ENCODE results near the gene LDB2. TPM values are rescaled to one million over a fixed set of nuclear protein-coding genes. Genes with fewer than 3 reads are reported as not detected.
A peak's percentile ranks its signal among the peaks of the same experiment; 100 is the strongest.

The LDB2 gene
- total RNA-seq, 1 experiment from 2014 or later, result 94.0 TPM

DNA sequence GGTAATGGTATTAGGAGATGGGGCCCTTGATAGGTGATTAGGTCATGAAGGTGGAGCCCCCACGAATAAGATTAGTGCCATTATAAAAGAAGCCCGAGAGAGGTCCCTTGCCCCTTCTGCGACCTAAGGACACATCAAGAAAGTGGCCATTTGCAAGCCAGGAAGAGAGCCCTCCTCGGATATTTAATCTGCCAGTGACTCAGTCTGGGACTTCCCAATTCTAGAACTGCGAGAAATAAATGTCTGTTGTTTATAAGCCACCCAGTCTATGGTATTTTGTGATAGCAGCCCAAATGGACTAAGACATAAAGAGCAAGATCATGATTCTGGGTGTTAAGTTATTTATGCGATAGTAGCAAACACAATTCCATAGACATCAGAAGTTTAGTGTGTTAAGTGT is 192.2 kb downstream of the LDB2 start:
- Histone ChIP-seq H3K4me3 (ENCODE audit: insufficient read depth, low read depth, low read length) (no peak overlapping the region), H3K27me3 (ENCODE audit: control insufficient read depth, insufficient read depth, low read length) (no peaks in the 10 kb centered on the region), H3K36me3 (replicated peaks; ENCODE audit: control insufficient read depth, insufficient read depth, low read length) (no peaks in the 10 kb centered on the region)
- DNase-seq, result no peak

DNA sequence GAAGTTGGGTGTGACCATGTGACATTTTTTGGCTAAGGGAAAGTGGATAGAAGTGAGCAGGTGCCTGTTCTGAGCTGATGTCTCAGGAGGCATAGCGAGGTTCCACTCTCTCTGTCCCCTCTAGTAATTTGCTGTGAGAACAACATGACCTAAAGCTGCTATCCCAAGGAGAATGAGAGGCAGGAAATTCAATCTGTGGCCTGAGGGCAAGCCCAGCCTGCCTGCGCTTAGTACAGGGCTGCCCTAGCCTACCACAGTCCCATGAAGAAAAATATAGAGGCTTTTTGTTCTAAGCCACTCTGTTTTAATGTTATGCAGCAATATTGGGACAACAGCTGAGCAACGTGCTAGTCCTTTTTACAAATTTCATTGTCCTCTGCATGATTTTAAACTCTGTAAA is 193.1 kb downstream of the LDB2 start:
- Histone ChIP-seq H3K4me3 (ENCODE audit: insufficient read depth, low read depth, low read length) (no peak overlapping the region), H3K36me3 (replicated peaks; ENCODE audit: control insufficient read depth, insufficient read depth, low read length) (no peaks in the 10 kb centered on the region), H3K27me3 (ENCODE audit: control insufficient read depth, insufficient read depth, low read length) (no peaks in the 10 kb centered on the region)
- no peak for DNase-seq

DNA sequence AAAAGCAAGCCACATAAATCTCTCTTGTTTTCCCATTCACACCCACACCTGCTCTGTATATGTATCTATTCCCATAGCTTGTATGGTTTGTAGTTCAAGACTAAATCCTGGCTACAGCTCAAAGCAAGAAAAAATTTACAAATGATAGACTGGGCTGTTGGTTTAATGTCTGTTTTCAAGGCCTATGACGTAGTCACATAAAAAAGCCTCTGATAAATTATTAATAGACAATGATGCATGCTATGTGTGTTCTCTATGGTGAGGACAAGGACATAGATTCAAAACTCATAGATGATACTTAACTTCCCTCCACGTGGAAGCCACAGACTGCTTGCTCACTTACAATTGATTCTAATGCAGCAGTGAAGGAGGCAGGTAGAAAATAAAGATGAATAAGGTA is 194.0 kb downstream of the LDB2 start:
- no peak for DNase-seq
- no peak overlapping the region for H3K4me3 ChIP-seq (ENCODE audit: insufficient read depth, low read depth, low read length)
- H3K36me3 ChIP-seq (replicated peaks; ENCODE audit: control insufficient read depth, insufficient read depth, low read length), result no peaks in the 10 kb centered on the region
- no peaks in the 10 kb centered on the region for H3K27me3 ChIP-seq (ENCODE audit: control insufficient read depth, insufficient read depth, low read length)

- Histone ChIP-seq H3K4me3 (ENCODE audit: insufficient read depth, low read depth, low read length) (no peak overlapping the region), H3K36me3 (replicated peaks; ENCODE audit: control insufficient read depth, insufficient read depth, low read length) (0 out of 2 replicates have a peak, but pooled peaks cover 1% of the 10 kb centered on the region), H3K27me3 (ENCODE audit: control insufficient read depth, insufficient read depth, low read length) (no peaks in the 10 kb centered on the region)
- DNase-seq, result no peak
Observed at GRCh38 chr4:16695896-16696295, 202.5 kb downstream of the LDB2 start.

DNA sequence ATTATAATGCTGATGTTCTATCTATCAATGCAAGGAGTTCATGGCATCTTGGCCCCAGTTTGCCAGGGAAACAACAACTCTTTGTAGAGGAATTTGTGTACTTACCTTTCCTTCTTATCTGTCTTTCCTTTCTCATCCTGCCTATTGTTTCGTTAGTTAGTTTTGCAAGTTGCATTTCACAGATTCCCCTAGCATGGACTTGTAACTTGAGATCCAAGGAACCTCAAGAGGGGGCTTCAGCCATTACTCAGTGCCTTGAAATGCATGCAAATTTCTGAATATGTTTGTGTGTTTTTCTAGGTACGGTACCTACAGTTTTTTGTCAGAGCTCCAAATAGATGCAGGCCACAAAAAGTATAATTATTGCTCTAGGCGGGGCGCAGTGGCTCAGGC is 203.6 kb downstream of the LDB2 start:
- H3K27me3 ChIP-seq (ENCODE audit: control insufficient read depth, insufficient read depth, low read length), result no peaks in the 10 kb centered on the region
- no peak overlapping the region for H3K4me3 ChIP-seq (ENCODE audit: insufficient read depth, low read depth, low read length)
- no peak for DNase-seq
- H3K36me3 ChIP-seq (replicated peaks; ENCODE audit: control insufficient read depth, insufficient read depth, low read length), result 0 out of 2 replicates have a peak, but pooled peaks cover 1% of the 10 kb centered on the region

- DNase-seq, result no peak
- H3K4me3 ChIP-seq (ENCODE audit: insufficient read depth, low read depth, low read length), result no peak overlapping the region
- H3K36me3 ChIP-seq (replicated peaks; ENCODE audit: control insufficient read depth, insufficient read depth, low read length), result 0 out of 2 replicates have a peak, but pooled peaks cover 1% of the 10 kb centered on the region
- H3K27me3 ChIP-seq (ENCODE audit: control insufficient read depth, insufficient read depth, low read length), result no peaks in the 10 kb centered on the region
Observed at GRCh38 chr4:16694173-16694883, 204.1 kb downstream of the LDB2 start.

DNA sequence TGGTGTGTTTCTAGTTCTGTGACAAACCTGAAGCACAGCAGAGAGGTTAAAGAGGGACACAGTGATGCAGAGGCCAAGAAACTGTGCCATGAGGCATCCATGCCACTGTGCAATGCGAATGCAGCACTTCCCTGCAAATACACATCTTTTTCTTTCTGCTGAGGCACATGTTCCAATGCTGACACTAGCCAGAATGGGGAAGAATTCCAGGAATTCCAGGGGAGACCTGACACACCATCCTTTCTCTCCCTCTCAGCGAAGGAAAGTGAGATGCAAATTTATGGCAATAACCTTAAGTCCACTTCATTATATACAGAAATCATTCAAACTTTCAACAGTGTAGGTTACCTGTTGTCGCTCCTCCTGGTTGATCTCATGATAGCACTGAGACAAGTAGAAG is 204.8 kb downstream of the LDB2 start:
- DNase-seq, result peak; percentile 10
- H3K36me3 ChIP-seq (replicated peaks; ENCODE audit: control insufficient read depth, insufficient read depth, low read length), result 0 out of 2 replicates have a peak, but pooled peaks cover 1% of the 10 kb centered on the region
- no peak overlapping the region for H3K4me3 ChIP-seq (ENCODE audit: insufficient read depth, low read depth, low read length)
- no peaks in the 10 kb centered on the region for H3K27me3 ChIP-seq (ENCODE audit: control insufficient read depth, insufficient read depth, low read length)

DNA sequence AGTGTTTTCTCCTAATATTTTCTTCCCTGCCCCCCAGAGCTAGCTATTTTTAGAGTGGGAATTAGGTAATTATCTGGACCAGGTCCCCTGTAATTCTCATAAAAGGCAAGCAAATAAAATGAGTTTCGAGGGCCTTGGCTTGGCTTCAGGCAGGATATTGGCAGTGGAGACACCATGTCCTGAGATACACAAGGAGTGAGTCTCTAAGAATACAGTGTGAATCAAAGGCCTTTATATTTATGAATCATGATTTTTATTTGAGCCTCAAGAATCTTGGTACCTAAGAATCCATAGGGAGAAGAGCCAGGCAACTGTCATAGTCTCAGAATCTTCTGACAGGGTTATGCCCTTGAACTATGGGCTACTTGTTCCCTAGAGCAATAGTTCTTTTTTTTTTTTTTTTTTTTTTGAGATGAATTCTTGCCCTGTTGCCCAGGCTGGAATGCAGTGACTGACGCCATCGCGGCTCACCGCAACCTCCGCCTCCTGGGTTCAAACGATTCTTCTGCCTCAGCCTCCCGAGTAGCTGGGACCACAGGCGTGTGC is 205.4 kb downstream of the LDB2 start:
- Histone ChIP-seq H3K36me3 (replicated peaks; ENCODE audit: control insufficient read depth, insufficient read depth, low read length) (0 out of 2 replicates have a peak, but pooled peaks cover 1% of the 10 kb centered on the region), H3K4me3 (ENCODE audit: insufficient read depth, low read depth, low read length) (no peak overlapping the region), H3K27me3 (ENCODE audit: control insufficient read depth, insufficient read depth, low read length) (no peaks in the 10 kb centered on the region)
- no peak for DNase-seq

DNA sequence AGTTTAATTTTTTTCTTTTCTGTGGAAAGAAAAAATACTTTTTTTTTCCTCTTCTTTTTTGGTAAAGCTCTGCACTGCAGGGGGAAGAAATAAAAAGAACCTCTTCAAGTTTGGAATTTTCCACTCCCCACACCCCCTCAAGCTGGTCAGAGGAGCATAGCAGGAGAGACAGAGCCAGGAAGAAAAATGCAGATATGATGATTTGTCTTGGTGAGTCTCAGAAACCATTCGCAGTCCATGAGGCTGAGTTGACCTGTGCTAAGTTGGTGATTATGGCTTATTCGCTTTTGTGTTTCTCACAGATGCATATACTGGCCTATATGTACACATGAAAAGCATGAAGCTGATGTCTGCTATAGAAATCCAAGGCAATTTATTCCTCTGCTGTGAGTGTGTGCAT is 205.9 kb downstream of the LDB2 start:
- Histone ChIP-seq H3K27me3 (ENCODE audit: control insufficient read depth, insufficient read depth, low read length) (no peaks in the 10 kb centered on the region), H3K36me3 (replicated peaks; ENCODE audit: control insufficient read depth, insufficient read depth, low read length) (0 out of 2 replicates have a peak, but pooled peaks cover 1% of the 10 kb centered on the region), H3K4me3 (ENCODE audit: insufficient read depth, low read depth, low read length) (no peak overlapping the region)
- no peak for DNase-seq

DNA sequence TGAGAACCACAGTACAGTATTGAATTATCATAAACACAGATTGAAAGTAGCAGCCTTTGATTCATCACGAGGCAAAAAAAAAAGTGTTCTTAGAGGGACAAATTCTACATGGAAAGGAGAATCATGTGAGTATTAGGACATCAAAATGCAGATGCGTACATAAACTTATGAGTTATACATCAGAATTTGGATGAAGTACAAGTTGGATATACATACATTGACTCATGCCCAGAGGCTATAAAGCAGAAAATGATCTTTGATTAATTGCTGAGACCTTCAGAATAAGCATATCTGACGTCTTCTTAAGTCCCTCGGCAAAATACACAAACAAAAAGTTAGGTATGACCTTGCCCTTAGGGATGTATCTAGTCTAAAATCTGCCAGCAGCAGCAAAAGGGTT is 206.4 kb downstream of the LDB2 start:
- no peak for DNase-seq
- Histone ChIP-seq H3K27me3 (ENCODE audit: control insufficient read depth, insufficient read depth, low read length) (no peaks in the 10 kb centered on the region), H3K4me3 (ENCODE audit: insufficient read depth, low read depth, low read length) (no peak overlapping the region), H3K36me3 (replicated peaks; ENCODE audit: control insufficient read depth, insufficient read depth, low read length) (0 out of 2 replicates have a peak, but pooled peaks cover 1% of the 10 kb centered on the region)

GRCh38 chr4:16691450-16691849 is 207.0 kb downstream of the LDB2 start:
- DNase-seq, result no peak
- no peak overlapping the region for H3K4me3 ChIP-seq (ENCODE audit: insufficient read depth, low read depth, low read length)
- H3K27me3 ChIP-seq (ENCODE audit: control insufficient read depth, insufficient read depth, low read length), result no peaks in the 10 kb centered on the region
- 0 out of 2 replicates have a peak, but pooled peaks cover 1% of the 10 kb centered on the region for H3K36me3 ChIP-seq (replicated peaks; ENCODE audit: control insufficient read depth, insufficient read depth, low read length)

DNA sequence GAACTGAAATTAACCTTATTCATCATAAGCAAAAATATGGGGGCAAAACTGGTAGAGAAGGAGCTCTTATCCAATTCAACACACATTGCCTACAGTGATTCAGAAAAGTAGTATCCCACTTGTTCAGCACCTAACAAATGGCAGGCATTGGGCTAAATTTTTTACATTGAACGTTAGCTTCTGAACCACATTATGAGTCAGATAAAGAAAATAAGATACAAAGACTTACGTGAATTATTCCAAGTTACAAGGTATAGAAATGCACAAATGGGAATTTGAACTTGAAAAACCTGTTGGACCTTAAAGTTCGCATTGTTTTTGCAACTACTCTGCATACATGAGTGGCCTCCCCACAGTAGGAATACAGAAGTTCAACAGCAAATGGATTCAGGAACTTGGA is 210.6 kb downstream of the LDB2 start:
- Histone ChIP-seq H3K36me3 (replicated peaks; ENCODE audit: control insufficient read depth, insufficient read depth, low read length) (no peaks in the 10 kb centered on the region), H3K27me3 (ENCODE audit: control insufficient read depth, insufficient read depth, low read length) (no peaks in the 10 kb centered on the region), H3K4me3 (ENCODE audit: insufficient read depth, low read depth, low read length) (no peak overlapping the region)
- no peak for DNase-seq

- Histone ChIP-seq H3K36me3 (replicated peaks; ENCODE audit: control insufficient read depth, insufficient read depth, low read length) (no peaks in the 10 kb centered on the region), H3K27me3 (ENCODE audit: control insufficient read depth, insufficient read depth, low read length) (no peaks in the 10 kb centered on the region), H3K4me3 (ENCODE audit: insufficient read depth, low read depth, low read length) (no peak overlapping the region)
- DNase-seq, result no peak
Observed at GRCh38 chr4:16687011-16687410, 211.4 kb downstream of the LDB2 start.

DNA sequence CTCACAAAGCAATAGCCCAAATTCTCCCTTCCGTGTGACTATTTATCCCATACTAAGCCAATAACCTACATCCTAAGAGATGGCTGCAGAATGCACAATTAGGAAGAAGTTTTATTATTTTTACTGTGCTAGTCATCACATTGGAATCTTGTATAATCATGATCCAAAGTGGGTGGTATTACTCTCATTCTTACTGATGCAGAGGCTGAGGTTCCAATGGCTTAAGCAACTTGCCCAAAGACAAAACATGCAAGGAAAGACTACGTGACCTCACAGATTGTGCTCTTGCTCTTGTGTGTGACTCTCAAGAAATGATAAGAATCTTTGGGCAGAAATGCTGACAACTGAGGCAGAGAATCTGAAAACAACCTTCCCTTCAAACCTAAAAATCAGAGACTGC is 212.2 kb downstream of the LDB2 start:
- Histone ChIP-seq H3K4me3 (ENCODE audit: insufficient read depth, low read depth, low read length) (no peak overlapping the region), H3K27me3 (ENCODE audit: control insufficient read depth, insufficient read depth, low read length) (no peaks in the 10 kb centered on the region), H3K36me3 (replicated peaks; ENCODE audit: control insufficient read depth, insufficient read depth, low read length) (no peaks in the 10 kb centered on the region)
- DNase-seq, result no peak

DNA sequence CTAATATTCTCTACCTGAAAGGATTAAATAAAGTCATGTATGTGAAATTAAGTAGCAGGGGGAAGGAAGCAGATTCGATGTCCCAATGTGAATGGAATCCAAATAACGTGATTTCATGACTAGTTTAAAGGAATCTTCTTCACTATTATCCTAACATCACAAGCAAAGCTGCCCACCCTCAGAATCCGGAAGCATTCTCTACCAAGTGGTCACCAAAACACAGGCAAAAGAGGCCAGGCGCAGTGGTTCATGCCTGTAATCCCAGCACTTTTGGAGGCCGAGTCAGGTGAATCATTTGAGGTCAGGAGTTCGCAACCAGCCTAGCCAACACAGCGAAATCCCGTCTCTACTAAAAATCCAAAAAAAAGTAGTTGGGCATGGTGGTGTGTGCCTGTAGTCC is 212.9 kb downstream of the LDB2 start:
- DNase-seq, result no peak
- Histone ChIP-seq H3K36me3 (replicated peaks; ENCODE audit: control insufficient read depth, insufficient read depth, low read length) (no peaks in the 10 kb centered on the region), H3K27me3 (ENCODE audit: control insufficient read depth, insufficient read depth, low read length) (no peaks in the 10 kb centered on the region), H3K4me3 (ENCODE audit: insufficient read depth, low read depth, low read length) (no peak overlapping the region)
